Skin of body (tissue), 2 donors: ENCODE data around the gene ABHD1. TPM values are rescaled to one million over a fixed set of nuclear protein-coding genes. Genes with fewer than 3 reads are reported as not detected.

Experiments
- DNase-seq: peaks from one replicate; lab custom pipeline; 2025; lab: John Stamatoyannopoulos, UW
- total RNA-seq: library from RNA; depleted of rRNA; stranded (reverse); fragments of >200 nt; gene quantifications from one replicate; pipeline ENCODE4 v1.2.3, GENCODE V29; 2014

ABHD1 gene
- total RNA-seq, 1 donor from 2014 or later = 0.10 TPM

DNA sequence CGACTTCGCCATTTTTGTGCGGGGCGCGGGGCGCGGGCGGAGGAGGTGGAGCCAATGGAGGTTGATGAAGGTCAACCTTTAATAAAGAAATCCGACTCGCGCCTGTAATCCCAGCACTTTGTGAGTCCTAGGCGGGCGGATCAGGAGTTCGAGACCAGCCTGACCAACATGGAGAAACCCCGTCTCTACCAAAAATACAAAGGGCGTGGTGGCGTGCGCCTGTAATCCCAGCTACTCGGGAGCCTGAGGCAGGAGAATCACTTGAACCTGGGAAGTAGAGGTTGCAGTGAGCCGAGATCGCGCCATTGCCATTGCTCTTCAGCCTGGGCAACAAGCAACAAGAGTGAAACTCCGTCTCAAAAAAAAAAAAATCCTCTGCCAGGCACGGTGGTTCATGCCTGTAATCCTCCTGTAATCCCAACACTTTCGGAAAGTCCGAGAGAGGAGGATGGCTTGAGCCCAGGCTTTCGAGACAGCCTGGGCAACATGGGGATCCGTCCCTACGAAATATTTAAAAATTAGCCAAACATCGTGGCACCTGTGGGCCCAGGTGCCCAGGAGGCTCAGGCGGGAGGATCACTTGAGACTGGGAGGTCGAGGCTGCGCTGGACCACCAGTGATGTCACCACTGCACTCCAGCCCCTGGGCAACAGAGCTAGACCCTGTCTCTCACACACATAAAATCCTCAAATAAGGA is 11.3 kb downstream of the ABHD1 start:
- DNase-seq = no peak

DNA sequence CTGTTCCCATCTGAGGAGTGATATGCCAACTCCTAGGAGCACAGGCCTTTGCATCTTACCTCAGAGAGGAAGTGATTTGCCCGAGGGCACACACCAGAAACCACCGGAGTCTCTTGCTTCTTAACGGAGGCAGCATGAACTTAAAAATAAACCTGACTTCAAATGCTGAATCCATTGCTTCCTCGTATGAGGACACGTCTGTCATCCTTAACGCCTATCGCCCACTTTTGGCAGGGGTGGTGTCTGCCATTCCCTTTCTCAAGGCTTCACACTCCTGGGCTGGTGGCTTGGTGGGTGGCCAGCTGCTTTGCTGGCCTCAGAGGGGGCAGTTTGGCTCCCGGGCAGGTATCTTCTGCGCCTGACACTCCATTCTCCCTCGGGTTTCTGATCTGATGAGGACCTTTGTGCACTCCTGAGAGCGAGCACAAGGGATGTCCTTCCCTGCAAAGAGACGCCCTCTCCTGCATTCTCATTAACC is 11.9 kb downstream of the ABHD1 start:
- DNase-seq = no peak

DNA sequence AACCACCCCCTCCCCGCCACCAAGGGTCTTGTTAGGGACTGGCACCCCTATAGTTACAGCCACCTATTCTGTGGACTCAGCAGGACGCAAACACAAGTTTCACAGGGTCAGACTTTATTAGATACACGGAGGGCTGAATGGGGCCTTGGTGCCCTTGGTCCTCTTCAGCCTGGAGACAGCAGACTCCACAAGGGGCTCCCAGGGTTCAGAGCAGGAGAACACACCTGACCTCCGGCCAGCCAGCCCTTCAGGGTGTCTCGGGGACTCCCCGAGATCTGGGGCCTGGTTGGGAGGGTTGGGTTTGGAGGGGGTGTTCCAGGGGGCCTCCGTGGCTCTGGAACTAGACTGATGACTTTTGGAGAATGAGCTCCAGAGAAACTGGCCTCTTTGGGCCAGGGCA is 13.1 kb downstream of the ABHD1 start:
- no peak for DNase-seq

DNA sequence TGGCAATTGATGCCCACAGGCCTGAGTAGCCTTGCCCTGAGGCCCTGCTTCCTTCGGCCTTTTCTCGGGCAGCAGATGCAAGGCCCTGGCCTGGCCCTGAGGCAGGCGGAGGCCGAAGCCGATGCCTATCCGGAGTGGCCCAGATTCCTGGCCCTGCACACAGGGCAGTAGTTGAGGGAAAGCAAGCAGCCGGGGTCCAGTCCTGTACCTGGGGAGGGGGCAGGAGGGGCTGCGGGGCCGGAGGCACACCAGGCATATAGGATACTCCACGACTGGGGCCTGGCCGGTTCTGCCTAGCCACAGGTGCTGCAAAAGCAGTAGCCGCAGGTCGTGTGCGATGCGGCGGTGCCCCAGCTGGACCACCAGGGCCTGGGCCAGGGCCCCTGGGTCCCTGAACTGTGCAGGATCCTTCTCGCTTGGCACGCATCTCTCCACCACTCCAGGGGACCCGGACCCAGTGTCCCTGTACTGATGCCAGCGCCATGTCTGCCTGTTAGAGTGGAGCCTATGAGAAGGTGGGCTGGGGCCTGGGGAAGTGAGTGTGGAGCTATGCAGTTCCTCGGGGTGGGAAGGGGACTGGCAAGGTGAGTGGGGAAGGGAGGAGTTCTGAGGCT is 13.8 kb downstream of the ABHD1 start:
- no peak for DNase-seq

DNA sequence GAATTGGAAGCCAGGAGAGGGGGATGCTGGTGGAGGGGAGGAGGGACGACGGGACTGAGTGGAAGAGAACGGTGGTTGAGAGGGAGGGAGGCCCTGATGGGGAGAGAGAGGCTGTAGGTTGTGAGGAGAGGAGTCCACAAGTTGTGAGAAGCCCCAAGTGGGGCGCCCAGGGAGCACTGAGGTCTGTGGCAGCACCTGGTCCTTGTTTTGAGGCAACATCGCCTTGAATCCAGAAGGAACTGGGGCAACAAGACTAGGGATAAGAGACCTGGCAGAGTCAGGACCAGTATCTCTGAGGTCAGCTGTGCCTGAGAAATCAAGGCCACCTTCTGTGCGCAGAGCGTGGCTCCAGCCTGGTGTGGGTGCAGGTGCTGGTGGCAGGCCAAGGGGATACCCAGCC is 14.5 kb downstream of the ABHD1 start:
- DNase-seq = no peak

DNA sequence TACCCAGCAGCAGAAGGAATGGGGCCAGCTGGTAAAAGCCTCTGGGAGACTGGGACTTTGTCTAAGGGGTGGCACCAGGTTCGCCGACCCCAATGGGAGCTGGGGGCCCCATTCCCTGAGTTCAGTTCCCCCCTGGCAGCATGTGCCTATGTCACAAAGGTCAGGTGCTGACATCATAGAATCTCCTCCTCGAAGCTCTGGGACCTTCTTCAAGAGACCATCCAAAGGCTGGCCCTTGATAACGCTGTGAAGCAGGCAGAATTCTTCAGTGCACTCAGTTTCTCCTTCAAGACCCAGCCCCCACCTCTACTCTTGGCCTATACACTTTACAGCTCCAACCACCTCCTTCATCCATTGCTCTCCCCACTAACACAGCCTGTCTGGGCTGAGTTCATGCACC is 15.7 kb downstream of the ABHD1 start, which contains the start of gene PRR30:
Gene PRR30 (minus strand): TSS at position 101 of the 400 bp plus-strand sequence. CDS start 1,081 bp downstream, outside the sequence.
- DNase-seq = no peak

DNA sequence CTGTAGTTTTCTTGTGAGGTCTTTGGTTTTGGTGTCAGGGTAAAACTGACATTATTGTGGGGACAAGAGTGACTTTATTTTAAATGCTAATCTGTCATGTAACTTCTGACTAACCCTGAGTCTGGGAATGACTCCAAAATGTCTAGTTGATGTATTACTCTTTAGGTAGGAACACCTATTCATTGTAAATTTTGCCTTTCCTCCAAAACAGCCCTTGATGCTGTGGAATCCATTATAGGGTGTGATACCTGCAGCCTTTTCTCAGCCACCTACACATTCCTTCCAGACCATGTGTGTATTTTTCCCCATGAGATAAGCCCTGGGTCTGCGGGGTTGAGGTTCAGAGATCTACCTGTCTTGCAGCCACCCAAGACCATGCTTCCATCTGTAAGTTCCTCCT is 19.7 kb downstream of the ABHD1 start:
- no peak for DNase-seq

DNA sequence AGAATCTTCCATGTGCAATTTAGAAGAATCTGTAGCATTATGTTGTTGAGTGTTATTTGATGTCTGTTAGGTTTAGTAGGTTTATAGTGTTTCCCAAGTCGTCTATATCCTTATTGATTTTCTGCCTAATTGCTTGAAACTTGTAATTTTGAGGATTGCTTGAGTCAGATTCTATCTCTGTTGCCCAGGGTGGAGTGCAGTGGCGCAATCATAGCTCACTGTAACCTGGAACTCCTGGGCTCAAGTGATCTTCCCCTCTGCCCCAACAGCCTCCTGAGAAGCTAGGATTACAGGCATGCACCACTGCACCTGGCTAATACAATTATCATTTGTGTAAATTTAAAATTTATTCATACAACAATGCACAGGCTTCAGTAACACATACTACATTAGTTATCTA is 22.1 kb downstream of the ABHD1 start:
- no peak for DNase-seq

DNA sequence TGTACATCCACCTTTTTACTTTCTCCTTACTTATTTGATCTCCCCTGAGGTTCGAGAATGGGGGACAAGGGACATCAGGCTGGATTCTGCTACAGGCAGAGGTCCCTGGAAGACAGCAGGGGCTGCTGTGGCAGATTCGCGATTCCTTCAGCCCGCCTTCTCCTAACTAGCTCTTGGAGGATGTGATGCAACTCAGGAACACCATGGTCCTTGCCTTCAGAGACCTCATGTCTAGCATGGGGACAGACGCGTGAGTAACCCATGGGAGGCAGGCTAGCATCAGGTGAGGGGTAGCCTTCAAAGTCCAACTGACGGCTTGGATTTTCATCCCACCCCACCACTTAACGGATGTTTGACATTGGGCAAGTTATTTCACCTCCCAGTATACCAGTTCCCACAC is 24.3 kb downstream of the ABHD1 start:
- DNase-seq = no peak

DNA sequence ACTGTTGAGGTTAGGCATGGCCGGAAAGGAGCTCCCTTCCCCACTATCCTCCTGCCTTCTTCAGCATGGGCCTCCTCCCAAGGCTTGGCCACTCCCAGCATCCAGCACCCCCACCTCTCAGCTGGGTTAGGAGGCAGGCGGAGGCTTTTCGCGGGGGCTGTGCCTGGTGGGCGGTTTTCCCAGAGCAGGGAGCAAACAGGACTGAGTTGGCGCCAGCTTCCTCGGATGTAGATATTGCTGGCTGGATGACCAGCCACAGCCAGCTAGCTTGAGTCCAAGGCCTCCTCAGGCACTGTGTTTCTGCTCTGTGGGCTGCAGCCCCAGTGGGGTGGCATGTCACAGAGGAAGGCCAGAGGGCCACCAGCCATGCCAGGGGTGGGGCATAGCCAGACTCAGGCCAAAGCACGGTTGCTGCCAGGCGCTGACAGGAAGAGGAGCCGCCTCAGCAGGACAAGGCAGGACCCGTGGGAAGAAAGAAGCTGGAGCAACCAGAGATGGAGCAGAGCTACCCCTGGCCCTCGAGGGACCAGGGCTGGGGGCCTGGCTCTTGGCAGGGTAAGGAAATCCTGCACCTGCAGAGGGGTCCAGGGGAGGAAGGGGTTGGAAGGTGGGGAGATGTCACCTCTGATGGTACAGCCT is 25.3 kb downstream of the ABHD1 start, which contains the start of gene TCF23:
Gene TCF23 (plus strand): TSS at position 204 of the 639 bp plus-strand sequence. CDS start 130 bp downstream, at position 334.
- DNase-seq = no peak

DNA sequence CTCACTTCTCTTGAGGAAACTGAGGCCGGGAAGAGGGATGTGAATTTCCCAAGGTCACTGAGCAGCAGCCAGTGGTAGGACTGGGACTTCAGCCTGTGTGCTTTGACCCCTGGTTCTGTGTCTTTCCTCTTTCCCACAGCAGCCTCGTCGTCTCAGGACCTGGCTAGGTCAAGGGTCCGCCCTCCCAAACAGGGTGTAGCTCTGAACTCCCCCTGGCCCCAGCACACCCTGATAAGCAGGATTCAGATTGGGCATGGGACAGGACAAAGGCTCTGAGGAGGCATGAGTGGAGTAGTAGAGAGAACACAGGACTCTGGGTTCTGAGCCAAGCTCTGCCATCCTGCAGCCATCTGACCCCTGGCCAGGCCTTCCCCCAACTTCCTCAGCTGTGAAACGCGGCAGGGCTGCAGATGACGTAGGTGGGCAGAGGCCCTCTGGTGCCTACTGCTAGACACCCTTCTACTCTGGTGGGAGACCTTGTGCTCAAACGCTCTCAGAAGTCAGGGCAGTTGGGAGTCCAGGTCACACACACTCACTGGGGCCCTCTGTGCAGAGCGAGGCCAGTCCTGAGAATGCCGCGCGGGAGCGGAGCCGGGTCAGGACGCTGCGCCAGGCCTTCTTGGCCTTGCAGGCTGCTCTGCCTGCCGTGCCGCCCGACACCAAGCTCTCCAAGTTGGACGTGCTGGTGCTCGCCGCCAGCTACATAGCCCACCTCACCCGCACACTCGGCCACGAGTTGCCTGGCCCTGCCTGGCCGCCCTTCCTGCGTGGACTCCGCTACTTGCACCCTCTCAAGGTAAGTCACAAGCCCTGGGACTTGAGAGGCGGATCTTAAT is 26.2 kb downstream of the ABHD1 start:
- DNase-seq = no peak

DNA sequence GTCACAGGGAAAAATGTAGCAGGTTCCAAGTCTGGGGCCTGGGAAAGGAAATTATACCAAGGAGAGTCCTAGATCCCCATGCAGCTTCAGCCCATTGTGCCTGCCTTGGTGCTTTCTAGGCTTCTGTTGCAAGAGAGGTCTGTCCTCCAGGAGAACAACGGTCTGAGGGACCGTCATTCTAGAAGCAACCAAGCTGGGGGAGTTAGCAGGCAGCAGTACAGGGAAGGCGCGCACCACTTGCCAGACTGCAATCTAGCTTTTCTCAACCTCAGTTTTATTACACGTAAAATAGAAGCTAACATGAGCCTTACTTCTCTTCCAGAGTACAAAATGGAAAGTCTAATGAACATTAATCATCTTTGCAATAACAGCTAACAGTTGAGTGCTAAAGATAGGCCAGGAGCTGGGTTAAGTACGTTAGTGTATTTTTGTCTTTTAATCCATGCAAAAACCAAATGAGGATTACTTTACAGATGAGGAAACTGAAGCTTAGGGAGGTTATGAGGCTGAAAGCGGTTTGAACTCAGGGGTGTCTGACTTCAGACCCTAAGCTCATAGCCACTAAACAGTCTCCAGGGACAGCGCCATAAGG is 27.1 kb downstream of the ABHD1 start:
- no peak for DNase-seq

DNA sequence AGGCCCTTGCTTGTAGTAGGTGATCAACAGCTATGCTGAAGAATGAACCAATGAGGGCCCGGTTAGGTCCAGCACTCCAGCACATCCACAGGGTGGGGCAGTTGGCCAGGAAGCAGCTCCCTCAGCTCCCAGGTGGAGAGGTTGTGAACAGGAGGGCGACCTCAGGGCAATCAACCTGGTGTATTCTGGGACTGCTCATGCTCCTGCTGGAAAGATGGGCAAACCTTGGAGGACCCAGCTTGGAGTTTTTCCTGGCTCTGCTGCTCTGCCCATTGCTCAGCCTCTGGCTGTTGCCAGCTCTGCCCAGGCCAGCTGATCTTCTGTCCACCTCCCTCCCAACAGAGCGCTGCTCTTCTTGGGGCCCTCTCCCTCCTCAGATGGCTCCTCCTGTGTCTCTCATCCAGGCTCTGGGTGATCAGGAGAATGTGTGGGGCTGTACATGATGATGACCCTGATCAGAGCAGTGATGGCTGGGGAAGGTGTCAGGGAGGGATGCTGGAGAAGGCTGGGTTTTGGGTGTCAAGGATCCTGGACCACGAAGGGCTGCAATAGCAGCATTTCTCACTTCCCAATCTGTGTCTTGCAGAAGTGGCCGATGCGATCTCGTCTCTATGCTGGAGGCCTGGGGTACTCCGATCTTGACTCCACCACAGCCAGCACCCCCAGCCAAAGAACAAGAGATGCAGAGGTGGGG is 28.6 kb downstream of the ABHD1 start:
- no peak for DNase-seq

DNA sequence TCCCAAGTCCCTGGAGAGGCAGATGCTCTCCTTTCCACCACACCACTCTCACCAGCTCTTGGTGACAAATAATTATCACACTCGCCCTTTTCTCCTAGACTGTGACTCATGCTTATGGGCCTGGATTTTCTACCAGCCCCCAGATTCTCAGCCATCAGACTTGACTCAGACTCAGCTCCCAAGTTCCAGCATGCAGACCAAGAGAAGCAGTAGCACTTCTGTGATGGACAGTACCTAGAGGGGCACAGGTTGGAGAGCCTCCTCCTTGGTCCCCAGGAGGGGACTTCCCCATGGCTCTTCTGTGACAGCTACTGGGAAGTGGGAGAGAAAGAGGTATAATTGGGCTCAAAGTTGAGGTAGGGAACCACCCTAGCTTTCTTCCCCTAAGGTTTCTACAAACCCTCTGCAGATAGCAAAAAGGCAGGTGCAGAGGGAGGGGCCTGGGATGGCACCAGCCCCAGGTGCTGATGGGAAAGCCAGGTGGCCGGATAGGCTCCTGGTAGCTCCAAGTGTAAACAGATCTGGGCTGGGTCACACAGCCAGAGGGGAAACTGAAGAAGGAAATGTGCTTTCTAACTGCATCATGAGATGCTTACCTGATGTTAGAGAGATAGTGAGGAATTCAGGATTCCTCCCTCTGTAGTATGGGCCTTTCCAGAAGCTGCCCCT is 29.3 kb downstream of the ABHD1 start:
- no peak for DNase-seq

DNA sequence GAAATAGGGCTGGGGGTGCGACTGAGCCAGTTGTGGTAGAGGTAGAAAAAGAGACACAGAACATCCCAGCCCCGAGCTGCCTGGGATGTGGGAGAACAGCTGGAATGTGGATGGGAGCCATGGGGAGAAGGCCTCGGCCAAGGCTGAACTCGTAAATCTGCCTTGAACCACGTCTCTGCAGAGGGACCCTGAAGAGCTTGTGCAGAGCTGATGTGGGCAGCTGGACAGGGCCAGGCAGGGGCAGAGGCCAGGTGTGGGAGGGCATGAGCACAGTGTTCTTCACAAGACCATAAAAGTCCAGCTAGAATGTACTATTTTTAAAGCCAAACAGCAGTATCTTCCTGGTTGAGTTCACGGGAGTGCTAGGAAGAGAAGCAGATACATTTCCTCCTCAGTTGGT is 30.9 kb downstream of the ABHD1 start:
- no peak for DNase-seq

DNA sequence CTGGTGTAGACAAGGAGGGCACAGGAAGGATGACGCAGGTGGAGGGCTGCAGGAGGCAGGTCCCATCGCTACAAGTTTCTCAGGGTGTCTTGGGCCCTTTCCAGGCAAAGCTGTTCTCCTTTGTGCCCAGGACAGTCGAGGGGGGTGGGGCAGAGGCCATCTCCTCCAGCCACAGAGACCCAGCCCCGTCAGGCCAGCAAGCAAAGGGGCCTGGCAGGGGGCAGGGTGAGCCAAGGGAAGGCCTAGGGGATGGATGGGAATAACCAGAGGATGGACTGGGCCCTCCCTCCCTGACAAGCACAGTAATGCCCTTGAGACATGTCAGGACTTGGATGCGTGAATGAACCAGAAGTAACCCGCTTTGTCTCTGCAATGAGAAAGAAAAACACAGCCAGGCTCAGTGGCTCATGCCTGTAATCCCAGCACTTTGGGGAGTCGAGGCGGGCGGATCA is 31.5 kb downstream of the ABHD1 start:
- no peak for DNase-seq

DNA sequence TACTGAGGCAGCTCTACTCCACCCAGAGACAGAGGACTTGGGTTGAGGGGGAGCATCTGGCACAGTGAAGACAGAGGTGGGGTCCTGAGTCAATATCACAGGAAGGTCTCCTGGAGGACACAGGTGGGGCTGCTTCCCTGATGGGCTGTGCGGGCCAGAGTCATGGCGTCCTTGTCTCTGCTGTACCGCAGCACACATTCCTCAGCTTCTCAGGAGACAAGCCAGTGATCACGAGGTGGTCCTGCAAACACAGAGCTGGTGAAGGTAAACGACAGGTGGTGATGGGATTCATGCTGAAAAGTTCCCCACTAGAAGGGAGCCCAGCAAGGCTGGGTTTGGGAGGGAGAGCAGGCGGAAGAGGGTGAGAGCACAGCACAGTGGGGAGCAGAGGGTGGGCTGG is 34.9 kb downstream of the ABHD1 start:
- no peak for DNase-seq

DNA sequence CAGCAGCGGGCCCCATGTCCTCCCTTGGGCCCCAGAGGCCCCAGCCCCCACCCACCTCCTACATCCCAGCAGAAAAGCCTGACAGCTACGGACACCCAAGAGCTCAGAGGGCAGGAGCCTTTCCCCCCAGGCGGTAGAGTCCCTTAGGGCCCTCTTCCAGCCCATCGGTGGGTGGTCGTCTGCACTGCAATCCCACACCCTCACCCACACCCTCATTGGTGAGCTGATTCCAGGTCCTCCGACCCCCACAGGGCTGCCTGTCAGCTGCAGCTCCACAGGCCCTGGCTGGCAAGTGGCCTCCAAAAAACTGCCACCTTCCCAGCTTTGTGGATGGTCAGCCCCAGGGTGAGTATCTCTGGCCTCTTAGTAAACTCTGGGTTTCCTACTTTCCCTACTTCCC is 35.7 kb downstream of the ABHD1 start:
- DNase-seq = no peak

DNA sequence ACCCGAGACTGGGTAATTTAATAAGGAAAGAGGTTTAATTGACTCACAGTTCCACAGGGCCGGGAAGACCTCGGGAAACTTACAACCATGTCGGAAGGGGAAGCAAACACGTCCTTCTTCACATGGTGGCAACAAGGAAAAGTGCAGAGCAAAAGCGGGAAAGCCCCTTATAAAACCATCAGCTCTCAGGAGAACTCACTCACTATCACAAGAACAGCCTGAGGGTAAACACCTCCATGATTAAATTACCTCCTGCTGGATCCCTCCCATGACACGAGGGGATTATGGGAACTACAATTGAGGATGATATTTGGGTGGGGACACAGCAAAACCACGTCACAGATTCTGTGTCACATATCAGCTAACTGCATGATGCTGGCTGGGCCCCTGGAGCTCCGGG is 36.6 kb downstream of the ABHD1 start:
- DNase-seq = no peak
